Activated naive CD4-positive, alpha-beta T cell (primary cell): ENCODE results near the gene TMEM87B.

ENCODE experiments used
- DNase-seq, 4 experiments: peaks; one replicate each; lab custom pipeline; 2025; lab: John Stamatoyannopoulos, UW

TMEM87B gene, protein sequence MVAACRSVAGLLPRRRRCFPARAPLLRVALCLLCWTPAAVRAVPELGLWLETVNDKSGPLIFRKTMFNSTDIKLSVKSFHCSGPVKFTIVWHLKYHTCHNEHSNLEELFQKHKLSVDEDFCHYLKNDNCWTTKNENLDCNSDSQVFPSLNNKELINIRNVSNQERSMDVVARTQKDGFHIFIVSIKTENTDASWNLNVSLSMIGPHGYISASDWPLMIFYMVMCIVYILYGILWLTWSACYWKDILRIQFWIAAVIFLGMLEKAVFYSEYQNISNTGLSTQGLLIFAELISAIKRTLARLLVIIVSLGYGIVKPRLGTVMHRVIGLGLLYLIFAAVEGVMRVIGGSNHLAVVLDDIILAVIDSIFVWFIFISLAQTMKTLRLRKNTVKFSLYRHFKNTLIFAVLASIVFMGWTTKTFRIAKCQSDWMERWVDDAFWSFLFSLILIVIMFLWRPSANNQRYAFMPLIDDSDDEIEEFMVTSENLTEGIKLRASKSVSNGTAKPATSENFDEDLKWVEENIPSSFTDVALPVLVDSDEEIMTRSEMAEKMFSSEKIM

DNA sequence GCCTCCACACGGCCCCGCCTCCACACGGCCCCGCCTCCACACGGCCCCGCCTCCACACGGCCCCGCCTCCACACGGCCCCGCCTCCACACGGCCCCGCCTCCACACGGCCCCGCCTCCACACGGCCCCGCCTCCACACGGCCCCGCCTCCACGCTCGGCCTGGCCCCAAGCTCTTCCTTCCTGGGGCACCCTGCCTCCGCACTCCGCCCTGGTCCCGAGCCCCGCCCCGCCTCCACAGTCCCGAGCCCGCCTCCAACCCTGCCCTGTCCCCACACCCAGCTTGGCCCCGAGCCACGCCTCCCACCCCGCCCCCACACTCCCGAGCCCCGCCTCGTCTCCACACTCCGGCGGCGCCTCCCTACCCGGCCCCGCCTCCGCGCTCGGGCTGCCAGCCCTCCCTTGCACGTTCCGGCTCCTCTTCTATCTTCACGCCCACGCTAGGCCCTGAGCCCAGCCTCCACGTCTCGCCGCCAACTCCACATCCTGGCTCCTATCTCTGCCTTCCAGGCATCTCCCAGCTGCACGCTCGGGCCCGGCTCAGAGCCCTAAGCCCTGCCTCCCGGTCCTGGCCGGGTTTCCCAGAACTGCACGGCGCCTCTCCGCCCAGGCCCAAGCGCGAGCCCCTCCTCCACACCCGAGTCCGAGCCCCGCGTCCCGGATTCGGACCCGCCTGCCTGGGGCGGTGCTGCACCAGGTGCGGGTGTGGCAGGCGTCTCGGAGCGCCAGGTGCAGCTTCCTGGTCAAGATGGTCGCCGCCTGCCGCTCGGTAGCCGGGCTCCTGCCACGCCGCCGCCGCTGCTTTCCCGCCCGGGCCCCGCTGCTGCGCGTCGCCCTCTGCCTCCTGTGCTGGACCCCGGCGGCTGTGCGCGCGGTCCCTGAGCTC, at the start of gene TMEM87B:
TSS of gene TMEM87B (plus strand) at position 423 of the 883 bp plus-strand sequence. CDS start at position 746, 323 bp downstream.
- DNase-seq, result peak; percentile 92 to 99 (median 97)

DNA sequence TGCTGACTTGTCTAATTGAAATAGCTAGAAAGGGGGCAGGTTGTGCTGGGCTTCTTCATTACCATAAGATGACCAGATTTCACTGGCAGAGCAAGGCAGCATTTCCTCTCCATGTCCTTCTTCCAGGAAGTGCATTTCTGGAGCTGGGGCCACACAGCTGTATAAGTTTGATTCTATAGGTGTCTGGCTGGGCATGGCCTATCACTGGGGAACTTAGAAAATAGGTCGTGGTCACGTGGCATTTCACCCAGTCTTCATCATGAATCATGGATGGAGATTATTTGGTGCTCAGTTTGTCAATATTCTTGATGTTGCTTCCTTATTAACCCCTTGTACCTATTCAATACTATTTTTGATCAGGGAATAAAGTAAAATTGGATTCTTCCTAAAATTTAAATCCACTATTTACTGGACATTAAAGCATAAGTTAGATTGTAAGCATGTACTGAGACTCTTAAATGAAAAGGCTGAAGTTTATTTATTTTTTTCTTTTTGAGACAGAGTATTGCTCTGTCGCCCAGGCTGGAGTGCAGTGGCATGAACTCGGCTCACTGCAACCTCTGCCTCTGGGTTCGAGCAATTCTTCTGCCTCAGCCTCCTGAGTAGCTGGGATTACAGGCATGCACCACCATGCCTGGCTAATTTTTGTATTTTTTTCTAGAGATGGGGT, 49.5 kb upstream of the TMEM87B start:
- no peak for DNase-seq

DNA sequence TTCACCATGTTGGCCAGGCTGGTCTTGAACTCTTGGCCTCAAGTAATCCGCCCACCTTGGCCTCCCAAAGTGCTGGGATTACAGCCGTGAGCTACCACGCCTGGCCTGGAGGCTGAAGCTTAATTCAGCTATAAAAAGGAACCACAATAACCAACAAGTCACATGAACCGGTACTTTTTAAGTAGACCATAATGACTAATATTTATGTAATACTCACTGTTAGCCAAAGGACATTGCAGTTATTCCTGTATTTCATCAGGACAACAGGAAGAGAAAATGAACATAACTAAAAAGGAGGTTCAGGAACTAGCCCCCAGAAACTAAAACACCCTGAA, 49.0 kb upstream of the TMEM87B start:
- DNase-seq, result no peak

DNA sequence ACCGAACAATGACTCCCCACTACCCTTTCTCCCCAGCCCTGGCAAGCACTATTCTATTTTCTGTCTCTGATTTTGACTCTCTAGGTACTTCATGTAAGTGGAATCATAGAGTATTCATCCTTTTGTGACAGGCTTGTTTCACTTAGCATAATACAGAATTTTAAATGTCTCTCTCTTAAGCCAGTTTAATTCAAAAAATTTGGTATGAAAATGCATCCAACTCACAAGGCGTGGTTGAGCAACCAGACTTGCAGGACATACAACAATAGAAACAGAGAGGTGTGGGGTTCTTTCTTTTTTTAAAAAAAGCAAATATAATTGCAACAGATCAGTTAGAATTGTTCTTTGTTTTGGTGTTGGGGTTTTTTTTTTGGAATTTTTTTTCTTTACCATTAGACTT, 47.6 kb upstream of the TMEM87B start:
- no peak for DNase-seq

DNA sequence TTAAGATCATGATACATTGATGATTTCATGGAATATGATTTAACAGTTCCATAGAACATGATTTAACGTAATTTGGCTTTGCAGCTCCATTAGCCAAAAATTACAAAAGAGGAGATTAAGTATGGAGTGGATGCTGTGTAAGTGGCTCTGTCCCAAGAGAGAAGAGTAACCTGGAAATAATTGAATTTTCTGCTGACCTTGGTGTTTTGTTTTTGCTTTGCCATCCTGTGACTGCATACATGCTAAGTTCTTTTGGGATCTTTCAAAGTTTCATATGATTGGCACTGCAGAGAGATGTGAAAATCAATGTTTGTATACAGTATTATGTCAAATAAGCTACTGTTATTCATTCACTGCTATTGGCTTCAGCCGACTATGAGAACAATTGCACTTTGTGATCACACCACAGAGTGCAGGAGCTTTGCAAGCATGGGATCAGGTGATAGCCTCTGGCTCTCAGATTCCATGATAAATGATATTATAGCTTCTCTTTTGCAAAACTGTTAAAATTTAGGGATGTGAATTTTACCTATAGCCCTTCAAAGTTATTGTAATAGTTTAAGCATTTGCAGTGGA, 46.1 kb upstream of the TMEM87B start:
- DNase-seq, result no peak

DNA sequence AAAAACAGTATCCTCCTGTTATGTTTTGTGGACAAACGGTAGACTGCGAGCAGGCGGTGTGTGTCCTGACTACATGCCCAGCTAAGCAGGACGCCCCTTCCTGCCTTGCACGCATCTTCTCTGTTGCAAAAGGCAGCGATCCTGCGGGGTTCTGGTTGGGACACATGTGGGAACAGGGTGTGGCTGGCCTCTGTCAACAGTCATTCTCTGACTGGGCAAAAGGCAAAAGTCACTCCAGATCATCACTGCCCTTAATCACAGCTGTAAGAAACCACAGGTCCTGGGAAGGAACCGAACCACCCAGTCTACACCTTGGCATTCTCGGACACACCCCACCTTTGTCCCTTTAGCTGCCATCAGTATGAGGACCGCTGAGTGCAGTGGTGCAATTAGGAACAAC, 44.3 kb upstream of the TMEM87B start:
- DNase-seq, result no peak

DNA sequence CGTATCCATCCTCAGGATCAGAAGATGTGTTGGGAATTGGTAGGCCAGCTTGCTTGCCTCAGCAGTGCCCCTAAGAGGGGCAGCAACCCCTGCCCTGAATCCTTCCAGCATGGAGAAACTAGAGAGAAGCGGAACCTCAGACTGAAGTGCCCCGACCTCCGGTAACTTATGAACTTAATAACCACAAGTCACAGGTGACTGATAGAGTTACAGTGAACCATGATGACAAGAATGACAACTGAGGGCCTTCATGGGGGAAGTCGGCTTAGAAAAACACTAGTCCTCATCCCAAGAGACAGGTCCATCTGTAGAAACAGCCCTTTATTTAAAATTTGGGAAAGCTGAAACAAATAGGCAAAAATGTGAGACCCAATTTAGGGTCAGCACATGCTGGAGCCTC, 42.5 kb upstream of the TMEM87B start:
- DNase-seq, result no peak

DNA sequence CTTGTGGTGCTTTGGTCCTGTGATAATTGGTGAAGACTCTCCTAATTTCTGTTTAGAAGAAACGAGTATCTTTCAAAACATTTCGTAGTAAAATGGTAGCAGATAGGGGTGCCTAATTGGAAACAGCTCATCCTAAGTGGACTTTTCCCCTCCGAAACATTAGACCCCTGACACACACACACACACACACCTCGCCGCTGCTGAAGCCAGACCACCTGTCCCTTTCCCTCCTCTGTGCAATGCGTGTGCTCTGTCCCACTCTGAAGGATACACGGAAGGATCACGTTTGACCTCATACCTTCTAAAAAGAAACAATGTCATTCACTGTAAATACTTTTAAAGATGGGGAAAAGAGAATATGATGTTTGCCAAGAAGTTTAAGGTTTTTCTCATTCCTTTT, 36.2 kb upstream of the TMEM87B start:
- no peak for DNase-seq

DNA sequence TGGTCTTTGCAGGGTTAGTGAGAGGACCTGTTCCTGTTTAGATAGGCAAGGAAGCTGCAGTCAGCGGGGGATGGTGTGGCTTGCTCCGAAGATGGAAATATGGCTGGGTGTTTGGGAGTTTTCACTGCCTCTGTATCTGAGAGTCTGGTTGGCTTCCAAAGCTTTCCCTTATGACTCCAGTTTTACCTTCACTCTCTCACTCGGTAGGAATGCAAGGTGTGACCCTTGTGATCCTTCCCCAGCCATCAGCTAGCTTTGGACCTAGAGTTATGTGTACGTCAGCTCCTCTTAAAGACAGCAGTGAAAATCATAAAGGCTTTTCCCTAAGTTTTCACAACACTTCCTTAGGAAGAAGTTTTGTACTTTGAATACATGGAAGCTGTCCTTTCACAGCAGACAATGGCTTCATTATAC, 35.5 kb upstream of the TMEM87B start:
- DNase-seq, result no peak

DNA sequence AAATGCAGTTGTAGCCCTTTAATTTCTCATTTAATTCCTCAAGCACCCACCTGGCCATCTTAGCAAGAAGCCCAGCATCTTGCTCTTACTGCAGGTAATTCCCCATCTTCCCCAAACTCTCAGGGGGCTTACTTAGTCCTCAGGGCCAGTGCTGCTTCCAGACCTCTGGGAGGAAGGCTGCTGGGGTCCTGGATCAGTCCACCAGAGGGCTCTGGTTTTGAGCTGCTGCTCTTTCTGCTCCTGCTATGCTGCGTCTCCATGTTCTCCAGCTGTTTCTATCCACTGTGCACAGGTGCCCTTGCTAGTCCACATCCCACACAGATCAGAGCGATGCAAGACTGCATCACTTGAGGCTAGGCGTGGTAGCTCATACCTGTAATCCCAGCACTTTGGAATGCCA, 34.5 kb upstream of the TMEM87B start:
- DNase-seq, result no peak

DNA sequence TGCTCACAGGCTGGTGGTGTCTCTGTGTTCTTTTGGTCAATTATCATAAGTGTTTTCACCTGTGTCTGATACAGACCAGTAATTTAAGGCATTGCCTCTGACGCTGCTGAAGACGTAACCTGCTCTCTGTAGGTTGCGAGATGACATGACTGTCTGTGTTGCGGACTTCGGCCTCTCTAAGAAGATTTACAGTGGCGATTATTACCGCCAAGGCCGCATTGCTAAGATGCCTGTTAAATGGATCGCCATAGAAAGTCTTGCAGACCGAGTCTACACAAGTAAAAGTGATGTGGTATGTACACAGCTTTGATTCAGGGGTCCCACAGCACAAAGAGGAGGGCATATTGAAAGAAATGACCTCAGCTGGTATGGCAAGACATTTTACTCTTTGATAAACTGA, 33.8 kb upstream of the TMEM87B start:
- no peak for DNase-seq

DNA sequence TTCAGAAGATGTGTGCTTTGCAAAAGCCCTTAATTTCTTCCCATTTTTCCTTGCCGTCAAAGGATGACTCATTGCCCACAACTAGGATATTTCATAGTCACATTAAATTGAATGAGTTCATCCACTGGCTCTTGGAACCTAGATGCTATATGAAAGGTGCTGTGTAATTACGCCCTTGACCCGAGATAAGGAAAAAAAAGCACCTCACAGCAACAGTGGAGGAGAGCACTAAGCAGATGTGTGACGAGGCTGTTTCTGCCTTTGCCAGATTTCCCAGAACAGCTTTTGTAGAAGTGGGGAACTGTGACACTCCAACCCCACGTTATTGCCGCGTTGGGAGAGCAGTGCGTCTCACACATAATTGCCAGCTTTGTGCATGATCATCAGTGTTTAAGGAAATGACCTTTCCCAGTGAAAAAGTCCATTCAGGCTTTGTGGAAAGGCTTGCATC, 33.3 kb upstream of the TMEM87B start:
- DNase-seq, result no peak

DNA sequence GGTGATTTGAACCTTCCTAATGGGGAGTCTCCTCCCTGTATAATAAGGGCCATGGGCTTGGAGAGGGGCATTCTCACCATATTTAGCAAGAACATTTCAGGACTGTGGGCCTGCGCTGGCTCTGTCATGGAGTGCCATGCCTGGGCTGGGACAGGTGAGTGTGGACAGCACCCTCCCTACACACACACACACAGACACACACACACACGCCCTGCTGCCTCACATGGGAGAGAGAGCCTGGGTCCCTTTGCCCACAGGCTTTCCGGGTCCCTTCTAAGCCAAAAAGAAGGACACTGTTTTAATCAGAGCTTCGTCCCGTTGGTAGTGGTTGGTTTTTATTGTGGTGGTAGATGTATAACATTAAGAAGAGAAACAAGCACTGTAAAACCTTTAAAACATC, 31.4 kb upstream of the TMEM87B start:
- DNase-seq, result no peak

DNA sequence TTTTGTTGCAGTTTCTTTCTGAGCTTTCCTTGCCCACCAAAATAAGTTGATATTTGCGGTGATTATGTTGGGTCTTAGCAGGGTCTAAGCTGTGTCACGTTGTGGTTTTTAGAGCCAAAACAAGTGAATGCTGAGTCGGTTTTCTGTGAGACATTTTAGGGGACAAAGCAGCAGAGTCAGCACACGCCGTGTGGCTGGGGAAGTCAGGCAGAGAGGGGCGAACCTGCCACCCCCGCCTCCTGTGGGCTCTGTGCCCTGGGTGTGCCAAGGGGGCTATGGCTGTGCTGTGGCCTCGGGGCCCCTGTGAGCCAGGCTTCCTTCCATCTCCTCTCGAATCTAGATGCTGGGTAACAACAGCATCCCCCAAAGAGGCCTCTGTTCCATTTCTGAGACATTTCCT, 30.8 kb upstream of the TMEM87B start:
- DNase-seq, result no peak

DNA sequence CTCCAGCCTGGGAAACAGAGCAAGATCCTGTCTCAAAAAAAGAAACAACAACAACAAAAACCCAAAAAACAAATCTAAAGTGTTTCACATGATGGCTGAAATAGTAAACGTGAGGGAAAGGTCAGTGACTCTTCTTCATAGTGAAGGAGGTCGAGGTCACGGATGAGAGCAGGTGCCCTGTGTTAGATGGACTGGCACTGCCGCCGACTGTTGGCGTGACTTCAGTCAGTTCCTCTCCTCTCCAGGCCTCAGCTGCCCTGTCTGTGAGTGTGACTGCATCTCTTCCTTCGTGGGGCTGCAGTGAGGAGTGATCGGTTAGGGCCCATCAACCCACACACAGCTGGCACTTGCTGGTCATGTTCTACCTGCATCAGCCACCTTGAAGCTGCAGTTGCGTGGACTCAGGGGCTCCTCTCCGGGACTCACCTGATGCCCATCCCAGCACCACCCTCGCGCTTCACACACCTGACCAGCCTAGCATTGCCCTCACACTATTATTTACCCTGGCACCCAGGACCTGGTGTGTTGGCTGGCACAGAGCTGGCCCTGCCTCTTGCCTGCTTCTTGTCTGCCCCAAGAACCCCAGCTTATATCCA, 30.1 kb upstream of the TMEM87B start:
- no peak for DNase-seq

DNA sequence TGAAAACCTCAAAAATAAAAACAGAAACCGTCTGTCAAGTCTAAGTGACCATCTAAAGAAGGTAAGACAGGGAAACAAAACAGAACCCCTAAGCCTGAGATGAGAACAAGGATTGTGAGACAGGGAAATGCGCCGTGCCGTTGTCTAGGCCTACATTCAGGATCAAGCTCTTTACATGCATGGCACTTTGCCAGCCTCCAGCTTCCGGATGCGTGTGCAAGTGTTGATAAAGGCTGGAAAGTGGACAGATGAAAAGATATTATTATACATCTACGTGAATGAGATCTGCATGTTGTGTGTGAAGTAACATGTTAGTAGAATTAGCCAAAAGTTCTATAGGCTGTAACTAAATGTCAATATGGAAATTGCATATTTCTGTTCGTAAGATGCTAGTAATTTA, 28.6 kb upstream of the TMEM87B start:
- no peak for DNase-seq

DNA sequence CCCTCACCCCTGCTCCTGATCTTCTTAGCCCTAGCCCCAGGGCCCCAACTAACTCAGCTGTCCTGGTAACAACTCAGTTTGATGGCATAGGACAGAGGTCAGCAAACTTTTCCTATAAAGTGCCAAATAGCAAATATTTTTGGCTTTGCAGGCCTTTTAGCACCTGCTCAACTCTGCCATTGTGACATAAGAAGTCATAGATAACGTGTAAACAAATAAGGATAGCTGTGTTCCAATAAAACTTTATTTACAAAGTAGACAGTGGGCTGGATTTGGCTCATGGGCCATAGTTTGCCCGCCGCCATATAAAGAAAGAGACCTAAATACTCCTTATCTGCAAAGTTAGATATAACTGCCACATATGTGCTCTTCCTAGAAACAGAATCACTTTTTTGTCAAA, 27.3 kb upstream of the TMEM87B start:
- DNase-seq, result no peak

DNA sequence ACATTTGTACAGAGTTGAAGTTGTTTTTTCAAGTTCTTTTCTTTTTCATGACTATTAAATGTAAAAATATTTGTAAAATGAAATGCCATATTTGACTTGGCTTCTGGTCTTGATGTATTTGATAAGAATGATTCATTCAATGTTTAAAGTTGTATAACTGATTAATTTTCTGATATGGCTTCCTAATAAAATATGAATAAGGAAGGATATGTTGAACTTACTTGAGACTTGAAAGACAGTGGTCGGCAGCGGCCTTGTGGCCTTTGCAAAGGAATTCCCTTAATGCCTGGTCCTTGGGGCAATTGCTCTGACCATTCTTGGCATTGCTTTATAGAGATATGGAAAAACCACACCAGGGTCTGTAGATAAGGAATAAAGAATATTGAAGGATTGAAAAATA, 25.9 kb upstream of the TMEM87B start:
- DNase-seq, result no peak

DNA sequence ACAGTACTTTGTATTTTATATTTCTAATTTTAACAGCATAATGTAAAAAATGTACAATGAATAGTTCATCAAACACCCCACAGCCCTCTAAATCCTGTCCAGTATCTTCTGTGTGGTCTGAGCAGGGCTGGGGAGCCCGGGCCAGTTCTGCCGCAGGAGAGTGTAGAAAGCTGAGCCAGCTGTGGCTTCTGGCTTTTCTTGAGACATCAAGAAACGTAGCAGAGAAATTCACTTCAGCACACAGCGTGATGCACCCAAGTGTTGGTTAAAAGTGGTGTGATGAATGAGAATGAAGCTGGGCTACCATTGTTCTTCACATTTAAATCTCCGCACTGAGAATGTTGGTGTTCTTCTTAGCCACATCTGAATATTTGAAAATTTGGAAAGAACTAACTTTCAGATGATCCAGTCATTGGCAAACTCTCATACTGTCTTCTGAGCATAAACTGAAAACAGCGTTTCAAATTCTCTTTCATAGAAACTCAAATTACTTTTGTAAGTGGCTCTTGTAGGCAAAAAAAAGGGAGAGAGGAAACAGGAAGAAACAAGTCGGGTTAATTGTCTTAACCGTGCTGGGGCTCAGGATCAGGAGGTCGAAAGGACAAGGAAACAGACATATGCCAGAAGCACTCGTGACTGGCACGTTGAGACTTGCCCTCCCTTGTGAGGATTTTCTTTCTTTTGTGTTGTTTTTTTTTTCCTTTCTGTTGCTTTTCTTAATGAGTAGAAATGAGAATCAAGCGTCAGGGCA, 23.4 kb upstream of the TMEM87B start:
- no peak for DNase-seq

DNA sequence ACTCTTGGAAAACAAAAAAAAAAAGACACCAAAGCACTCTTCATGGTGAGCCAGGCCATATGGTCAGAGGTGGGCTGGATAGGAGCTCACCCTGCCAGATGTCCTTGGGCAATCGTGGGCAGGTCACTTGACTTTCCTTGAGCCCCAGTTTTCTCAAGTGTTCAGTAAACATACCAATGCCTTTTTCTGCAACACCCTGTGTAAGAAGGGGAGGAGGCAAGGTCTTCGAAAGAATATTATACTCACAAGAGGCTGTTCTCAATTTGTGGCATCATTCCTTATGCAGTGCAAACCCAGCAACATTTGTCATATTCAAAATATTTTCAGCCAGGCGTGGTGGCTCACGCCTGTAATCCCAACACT, 22.9 kb upstream of the TMEM87B start:
- no peak for DNase-seq
